GM19025 (cell line): ENCODE measurements around the gene MAN2C1.
"Not testable (repeated sequence)": the region's sequence is repeated elsewhere in the genome, so short reads cannot be mapped to it uniquely, and the experiment has no call there.

Experiments
- ATAC-seq: cut with Tn5 transposase; IDR thresholded peaks from one replicate; pipeline ENCODE4 v1.9.1; 2021; ENCODE audit warnings: mild to moderate bottlenecking, low read depth, moderate library complexity; ENCODE audit not compliant: unreplicated experiment

MAN2C1 gene

GRCh38 chr15:75348034-75348561, 20.3 kb downstream of the MAN2C1 start:
- ATAC-seq, result no peak

GRCh38 chr15:75347222-75348033, 21.0 kb downstream of the MAN2C1 start:
- ATAC-seq, result no peak

GRCh38 chr15:75346796-75347221, 21.6 kb downstream of the MAN2C1 start, which contains the start of gene NEIL1:
NEIL1 (plus strand) TSS chr15:75347039; CDS start chr15:75348906, 1,867 bp downstream.
- no peak for ATAC-seq

- not testable (repeated sequence) for ATAC-seq
These were observed 24.5 kb downstream of the MAN2C1 start for GRCh38 chr15:75343953-75344352.

- ATAC-seq, result no peak
These were observed 26.2 kb downstream of the MAN2C1 start for GRCh38 chr15:75342221-75342620.

GRCh38 chr15:75339531-75340240, 28.7 kb downstream of the MAN2C1 start:
- no peak for ATAC-seq

- ATAC-seq, result no peak
These were observed 29.7 kb downstream of the MAN2C1 start for GRCh38 chr15:75338661-75339240.

- ATAC-seq, result no peak
These were observed 32.6 kb downstream of the MAN2C1 start, which contains the start of gene COMMD4 for GRCh38 chr15:75335705-75336355. COMMD4 (plus strand) TSS chr15:75336063; CDS start chr15:75336090, 27 bp downstream.

GRCh38 chr15:75335313-75335704, 33.1 kb downstream of the MAN2C1 start:
- ATAC-seq, result no peak

GRCh38 chr15:75333654-75334419, 34.6 kb downstream of the MAN2C1 start:
- not testable (repeated sequence) for ATAC-seq

- not testable (repeated sequence) for ATAC-seq
These were observed 36.3 kb downstream of the MAN2C1 start for GRCh38 chr15:75332093-75332492.

GRCh38 chr15:75329571-75329970, 38.8 kb downstream of the MAN2C1 start:
- no peak for ATAC-seq

- no peak for ATAC-seq
These were observed 39.7 kb downstream of the MAN2C1 start for GRCh38 chr15:75328493-75329314.

GRCh38 chr15:75327491-75327890, 40.9 kb downstream of the MAN2C1 start:
- ATAC-seq, result no peak

- ATAC-seq, result no peak
These were observed 41.4 kb downstream of the MAN2C1 start for GRCh38 chr15:75327005-75327404.

GRCh38 chr15:75325922-75326321, 42.5 kb downstream of the MAN2C1 start:
- no peak for ATAC-seq

- ATAC-seq, result no peak
These were observed 46.7 kb downstream of the MAN2C1 start for GRCh38 chr15:75321711-75322110.

- ATAC-seq, result not testable (repeated sequence)
These were observed 49.0 kb downstream of the MAN2C1 start for GRCh38 chr15:75319231-75319897.
